Limb (tissue), 2 donors: ENCODE results near the gene PIAS1.

ENCODE experiments used
- DNase-seq, 2 donors: peaks; one replicate each; pipeline ENCODE4 v3.0.0-alpha.2; 2016; ENCODE audit errors: extremely low spot score in 2 of 2

PIAS1 gene

DNA sequence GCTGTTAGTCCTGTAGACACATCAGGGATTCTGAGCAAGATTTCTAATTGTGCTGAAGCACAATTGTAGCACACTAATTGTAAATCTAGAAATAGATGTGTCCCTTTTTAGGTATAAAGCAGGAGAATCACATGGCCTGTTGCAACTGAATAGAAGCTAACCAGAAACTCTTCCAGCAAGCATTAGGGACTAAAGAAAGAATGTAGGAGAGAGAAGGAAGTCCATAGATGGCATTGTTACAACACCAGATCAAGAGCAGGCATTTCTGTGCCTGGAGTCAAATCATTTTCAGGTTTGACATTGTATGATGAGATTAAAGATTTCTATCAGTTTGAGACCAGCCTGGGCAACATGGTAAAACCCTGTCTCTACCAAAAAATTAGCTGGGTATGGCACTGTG is 123.6 kb downstream of the PIAS1 start:
- no peak for DNase-seq

- no peak for DNase-seq
These were observed 129.7 kb downstream of the PIAS1 start for GRCh38 chr15:68183616-68184315.

DNA sequence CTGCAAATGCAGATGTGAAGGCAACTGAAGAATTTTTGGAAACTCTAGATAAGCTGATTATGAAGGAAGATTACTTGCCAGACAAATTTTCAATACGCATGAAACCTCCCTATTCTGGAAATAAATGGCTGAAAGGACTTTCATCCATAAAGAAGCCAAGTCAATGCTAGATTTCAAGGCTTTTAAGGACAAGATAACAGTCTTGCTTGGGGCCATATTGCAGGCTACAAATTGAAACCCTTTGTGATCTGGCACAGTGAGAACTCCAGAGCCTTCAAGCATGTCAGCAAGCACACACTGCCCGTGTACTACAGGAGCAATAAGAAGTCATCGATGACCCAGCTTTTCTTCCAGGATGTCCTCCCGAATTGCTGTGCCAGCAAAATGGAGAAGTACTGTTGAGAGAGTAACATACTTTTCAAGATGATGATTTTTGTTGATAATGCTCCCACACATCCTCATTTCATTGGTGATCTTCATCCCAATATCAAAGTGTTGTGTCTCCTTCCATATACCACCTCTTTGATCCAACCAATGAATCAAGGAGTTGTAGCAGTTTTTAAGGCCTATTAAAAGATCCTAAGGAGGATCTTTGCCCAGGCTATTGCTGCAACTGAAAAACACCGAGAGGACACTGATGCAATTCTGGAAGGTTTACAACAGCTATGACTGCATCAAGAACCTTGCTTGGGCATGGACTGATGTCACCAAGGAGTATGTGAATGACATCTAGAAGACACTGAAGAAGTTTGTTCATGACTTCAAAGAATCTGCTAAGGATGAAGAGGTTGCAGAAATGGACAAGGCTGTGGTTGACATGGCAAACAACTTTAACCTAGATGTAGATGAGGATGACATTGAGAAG is 130.7 kb downstream of the PIAS1 start:
- DNase-seq: no peak

GRCh38 chr15:68186671-68187397 is 132.7 kb downstream of the PIAS1 start:
- no peak for DNase-seq

GRCh38 chr15:68187559-68187958 is 133.4 kb downstream of the PIAS1 start:
- DNase-seq: peak; percentile 67 to 82

- no peak for DNase-seq
These were observed 134.5 kb downstream of the PIAS1 start for GRCh38 chr15:68188647-68189046.

DNA sequence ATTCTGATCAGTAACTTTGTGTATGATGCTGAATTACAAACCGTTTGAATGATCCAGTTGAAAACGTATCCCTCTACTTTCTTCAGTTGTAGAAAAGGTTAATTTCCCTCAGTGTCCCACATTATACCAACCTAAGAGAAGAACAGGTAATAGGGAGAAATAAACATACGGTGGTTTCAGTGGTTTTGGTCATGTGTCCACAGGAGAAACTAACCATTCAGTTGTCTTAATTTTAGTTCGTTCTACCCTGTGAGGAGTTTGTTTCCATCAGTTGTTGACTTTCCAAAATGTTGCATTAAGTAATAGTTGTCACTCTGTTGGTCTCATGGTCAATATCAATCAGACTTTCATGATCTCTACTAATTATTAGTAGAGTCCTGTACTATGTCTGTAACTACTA is 135.9 kb downstream of the PIAS1 start:
- DNase-seq: no peak

GRCh38 chr15:68191555-68191954 is 137.4 kb downstream of the PIAS1 start:
- no peak for DNase-seq

DNA sequence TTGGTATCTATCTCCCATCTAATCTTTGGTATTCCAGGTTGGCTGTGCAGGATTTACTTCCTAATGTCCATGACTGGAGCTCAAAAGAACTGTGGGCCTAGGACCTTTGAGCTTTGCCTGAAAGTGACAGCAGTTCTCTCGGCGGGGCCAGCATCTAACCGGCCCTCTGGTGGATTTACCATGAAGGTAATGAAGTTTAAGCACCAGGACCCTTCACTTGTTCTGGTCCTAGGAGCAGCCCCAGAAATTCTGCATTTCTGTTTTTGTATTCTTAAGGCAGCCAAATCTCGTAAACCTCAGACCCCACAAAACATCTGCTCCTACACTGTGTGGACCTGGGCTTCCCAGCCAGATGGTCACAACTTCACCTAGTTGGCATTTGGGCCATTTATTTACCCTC is 138.0 kb downstream of the PIAS1 start:
- no peak for DNase-seq

DNA sequence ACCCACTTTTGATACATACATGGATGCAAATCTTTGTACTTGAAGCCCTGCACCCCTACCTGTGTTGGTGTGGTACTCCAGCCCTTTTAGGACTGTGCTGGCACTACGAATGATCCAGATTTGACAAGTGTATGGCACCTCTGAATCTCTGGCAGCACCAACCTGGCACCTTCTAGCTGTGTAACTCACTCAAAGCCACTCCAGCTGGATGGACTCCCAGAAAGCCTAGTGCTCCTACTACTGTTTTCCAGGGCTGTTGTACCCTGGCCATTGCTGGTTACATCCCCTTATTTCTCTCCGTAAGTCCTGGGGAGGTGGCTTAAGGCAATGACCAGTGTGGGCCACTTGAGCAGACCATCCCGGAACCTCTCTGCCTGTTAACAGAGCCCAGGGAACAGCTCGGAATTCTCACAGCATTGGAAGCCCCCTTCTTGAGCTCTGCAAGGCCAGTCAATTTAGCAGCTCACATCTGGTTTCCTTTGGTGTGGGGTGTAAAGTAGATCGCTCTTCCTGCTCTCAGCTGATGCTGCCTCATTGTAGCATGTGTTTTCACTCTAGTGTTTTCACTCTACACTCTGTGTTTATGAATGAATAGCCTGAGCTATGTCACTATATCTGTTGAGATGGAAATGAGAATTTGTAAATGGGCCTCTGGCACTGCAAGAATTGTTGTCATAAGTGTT is 138.8 kb downstream of the PIAS1 start:
- no peak for DNase-seq

GRCh38 chr15:68195336-68196112 is 141.4 kb downstream of the PIAS1 start:
- no peak for DNase-seq

GRCh38 chr15:68196445-68197169 is 142.5 kb downstream of the PIAS1 start:
- DNase-seq: peak in 1 of 2 donors; percentile 42

- no peak for DNase-seq
These were observed 143.0 kb downstream of the PIAS1 start for GRCh38 chr15:68197170-68197492.

- no peak for DNase-seq
These were observed 143.7 kb downstream of the PIAS1 start for GRCh38 chr15:68197661-68198437.

GRCh38 chr15:68199340-68199739 is 145.2 kb downstream of the PIAS1 start:
- no peak for DNase-seq

- DNase-seq: no peak
These were observed 146.1 kb downstream of the PIAS1 start for GRCh38 chr15:68200016-68200861.

DNA sequence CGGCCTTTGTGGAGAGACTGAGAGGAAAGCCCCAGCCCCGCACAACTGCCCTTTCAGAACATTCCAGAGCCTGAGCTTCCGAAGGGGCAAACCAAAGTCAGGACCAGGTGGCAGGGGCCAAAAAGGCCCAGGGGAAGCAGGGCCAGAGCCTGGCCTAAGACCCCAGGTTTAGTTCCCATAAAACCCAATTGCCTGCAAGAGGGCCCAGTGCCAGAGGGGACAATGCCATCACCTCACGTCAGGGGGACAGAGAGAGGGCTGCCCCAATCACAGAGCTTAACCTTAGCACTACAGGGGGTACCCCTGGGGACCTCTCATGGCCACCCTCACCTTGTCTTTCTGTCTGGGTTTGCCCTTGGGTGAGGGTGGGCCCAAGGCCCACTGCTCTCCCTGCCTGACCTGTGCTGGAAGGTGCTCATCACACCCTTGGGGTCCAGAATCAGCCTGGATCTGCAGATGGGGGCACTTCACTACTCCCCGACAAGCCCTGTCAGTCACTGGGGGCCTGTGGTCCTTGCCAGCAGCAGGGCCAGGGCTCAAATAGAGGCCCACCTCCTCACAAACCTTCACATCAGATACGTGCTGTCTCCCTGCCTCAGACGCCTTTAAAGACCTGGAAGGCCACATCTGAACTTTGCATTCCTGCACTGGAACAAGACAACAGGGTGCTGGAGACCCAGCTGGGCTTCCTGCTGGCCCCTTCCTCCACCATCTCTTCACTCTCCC is 147.2 kb downstream of the PIAS1 start:
- no peak for DNase-seq

GRCh38 chr15:68201879-68202261 is 147.8 kb downstream of the PIAS1 start:
- DNase-seq: no peak
